Measurements from ENCODE around the gene PARVB. TPM values are rescaled to one million over a fixed set of nuclear protein-coding genes. Genes with fewer than 3 reads are reported as not detected.

The PARVB gene
- total and polyA plus RNA-seq, 2 experiments from 2014 or later: 10.2 to 11.2 TPM

- no peak for DNase-seq (ENCODE audit: low spot score)
- H3K4me2 ChIP-seq: no peak overlapping the region
- H3K27me3 ChIP-seq: no peaks in the 10 kb centered on the region
- no peaks in the 10 kb centered on the region for H3K4me1 ChIP-seq (ENCODE audit: insufficient read depth)
- H3K27ac ChIP-seq: no peak overlapping the region
- no peak overlapping the region for H2AFZ ChIP-seq
- H3K79me2 ChIP-seq: no peaks in the 10 kb centered on the region
- no peak overlapping the region for H3K4me3 ChIP-seq
- 76% methylated on average over 12 of the region's 12 CpGs for WGBS (ENCODE audit: low lambda C conversion rate, missing lambda C conversion rate)
- H4K20me1 ChIP-seq (ENCODE audit: insufficient read depth, poor library complexity, severe bottlenecking): no peaks in the 10 kb centered on the region
- TF ChIP-seq EZH2phosphoT487 (IDR thresholded peaks at IDR 0.05; ENCODE audit: low read depth, severe bottlenecking, unreplicated experiment): no peak
- TF ChIP-seq, protein P1, sequence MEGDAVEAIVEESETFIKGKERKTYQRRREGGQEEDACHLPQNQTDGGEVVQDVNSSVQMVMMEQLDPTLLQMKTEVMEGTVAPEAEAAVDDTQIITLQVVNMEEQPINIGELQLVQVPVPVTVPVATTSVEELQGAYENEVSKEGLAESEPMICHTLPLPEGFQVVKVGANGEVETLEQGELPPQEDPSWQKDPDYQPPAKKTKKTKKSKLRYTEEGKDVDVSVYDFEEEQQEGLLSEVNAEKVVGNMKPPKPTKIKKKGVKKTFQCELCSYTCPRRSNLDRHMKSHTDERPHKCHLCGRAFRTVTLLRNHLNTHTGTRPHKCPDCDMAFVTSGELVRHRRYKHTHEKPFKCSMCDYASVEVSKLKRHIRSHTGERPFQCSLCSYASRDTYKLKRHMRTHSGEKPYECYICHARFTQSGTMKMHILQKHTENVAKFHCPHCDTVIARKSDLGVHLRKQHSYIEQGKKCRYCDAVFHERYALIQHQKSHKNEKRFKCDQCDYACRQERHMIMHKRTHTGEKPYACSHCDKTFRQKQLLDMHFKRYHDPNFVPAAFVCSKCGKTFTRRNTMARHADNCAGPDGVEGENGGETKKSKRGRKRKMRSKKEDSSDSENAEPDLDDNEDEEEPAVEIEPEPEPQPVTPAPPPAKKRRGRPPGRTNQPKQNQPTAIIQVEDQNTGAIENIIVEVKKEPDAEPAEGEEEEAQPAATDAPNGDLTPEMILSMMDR (IDR thresholded peaks at IDR 0.05; ENCODE audit: poor library complexity): no peak
- no peak for TF ChIP-seq EZH2 (IDR thresholded peaks at IDR 0.05; ENCODE audit: borderline replicate concordance)
- H3K9me3 ChIP-seq (ENCODE audit: low read depth): no peaks in the 10 kb centered on the region
- no peaks in the 10 kb centered on the region for H3K9me2 ChIP-seq (replicated peaks; ENCODE audit: insufficient read depth)
- H3K36me3 ChIP-seq (replicated peaks; ENCODE audit: insufficient read depth, low read depth): no peaks in the 10 kb centered on the region
Observed at GRCh38 chr22:44118645-44119315, 94.7 kb downstream of the PARVB start.

DNA sequence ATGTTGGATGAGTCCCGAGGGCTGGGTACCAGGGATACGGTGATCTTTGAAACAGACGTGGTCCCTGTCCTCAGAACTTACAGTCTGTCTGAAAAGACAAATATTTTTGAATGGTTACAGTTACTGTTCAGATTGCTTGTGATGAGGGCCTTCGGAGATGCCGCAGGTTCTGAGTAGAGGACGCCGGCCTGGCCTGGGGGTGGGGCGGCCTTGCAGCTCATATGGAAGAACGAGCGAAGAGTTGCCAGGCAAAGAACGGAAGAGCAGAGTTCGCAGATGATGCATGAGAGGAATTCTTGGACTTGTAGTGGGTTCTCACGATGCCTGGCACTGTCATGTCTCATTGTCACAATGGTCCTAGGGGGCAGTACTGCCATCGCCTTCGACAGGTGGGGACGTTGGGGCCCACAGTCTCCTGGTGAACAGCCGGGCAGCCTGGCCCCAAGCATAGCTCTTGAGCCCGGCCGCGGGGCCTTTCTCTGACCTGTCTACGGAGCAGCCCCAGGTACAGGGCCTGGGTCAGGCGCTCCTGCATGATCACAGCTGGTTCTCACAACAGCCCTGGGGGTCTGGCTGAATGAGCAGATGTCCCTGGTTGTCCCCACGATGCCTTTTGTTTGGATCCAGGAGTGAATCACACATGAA lies 95.7 kb downstream of the PARVB start:
- DNase-seq (ENCODE audit: low spot score): no peak
- Histone ChIP-seq H2AFZ (no peak overlapping the region), H4K20me1 (ENCODE audit: insufficient read depth, poor library complexity, severe bottlenecking) (no peaks in the 10 kb centered on the region), H3K4me3 (no peak overlapping the region), H3K27me3 (no peaks in the 10 kb centered on the region), H3K4me1 (ENCODE audit: insufficient read depth) (no peaks in the 10 kb centered on the region), H3K27ac (no peak overlapping the region), H3K79me2 (no peaks in the 10 kb centered on the region), H3K9me3 (ENCODE audit: low read depth) (no peaks in the 10 kb centered on the region), H3K36me3 (replicated peaks; ENCODE audit: insufficient read depth, low read depth) (no peaks in the 10 kb centered on the region), H3K9me2 (replicated peaks; ENCODE audit: insufficient read depth) (no peaks in the 10 kb centered on the region), H3K4me2 (no peak overlapping the region)
- WGBS (ENCODE audit: low lambda C conversion rate, missing lambda C conversion rate): 89% methylated on average over 23 of the region's 23 CpGs
- TF ChIP-seq EZH2 (IDR thresholded peaks at IDR 0.05; ENCODE audit: borderline replicate concordance) (no peak), EZH2phosphoT487 (IDR thresholded peaks at IDR 0.05; ENCODE audit: low read depth, severe bottlenecking, unreplicated experiment) (no peak)
- TF ChIP-seq, protein P1 (IDR thresholded peaks at IDR 0.05; ENCODE audit: poor library complexity): no peak

DNA sequence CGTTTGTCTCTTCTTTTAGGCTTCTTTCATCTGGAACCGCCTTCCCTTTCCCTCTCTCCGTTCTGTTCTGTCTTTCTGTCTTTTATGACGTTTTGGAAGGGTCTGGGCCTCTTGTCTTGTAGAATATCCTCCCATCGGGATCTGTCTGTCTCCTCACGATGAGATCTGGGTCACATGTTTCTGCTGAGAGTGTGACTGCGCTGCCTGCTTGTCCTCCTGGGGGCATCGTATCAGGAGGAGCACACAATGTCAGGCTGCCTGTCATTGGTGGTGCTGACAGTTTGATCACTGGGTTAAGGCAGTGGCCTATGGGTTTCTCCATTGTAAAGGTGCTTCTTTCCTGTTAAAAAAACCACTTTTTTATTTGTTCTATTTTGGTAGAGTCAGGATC lies 96.2 kb downstream of the PARVB start:
- Histone ChIP-seq H3K4me3 (no peak overlapping the region), H3K27me3 (no peaks in the 10 kb centered on the region), H4K20me1 (ENCODE audit: insufficient read depth, poor library complexity, severe bottlenecking) (no peaks in the 10 kb centered on the region), H3K4me2 (no peak overlapping the region), H3K79me2 (no peaks in the 10 kb centered on the region), H3K36me3 (replicated peaks; ENCODE audit: insufficient read depth, low read depth) (no peaks in the 10 kb centered on the region), H3K4me1 (ENCODE audit: insufficient read depth) (no peaks in the 10 kb centered on the region), H3K9me2 (replicated peaks; ENCODE audit: insufficient read depth) (no peaks in the 10 kb centered on the region), H3K27ac (no peak overlapping the region), H3K9me3 (ENCODE audit: low read depth) (no peaks in the 10 kb centered on the region), H2AFZ (no peak overlapping the region)
- WGBS (ENCODE audit: low lambda C conversion rate, missing lambda C conversion rate): 90% methylated on average over 8 of the region's 8 CpGs
- TF ChIP-seq, protein P1 (IDR thresholded peaks at IDR 0.05; ENCODE audit: poor library complexity): no peak
- TF ChIP-seq EZH2phosphoT487 (IDR thresholded peaks at IDR 0.05; ENCODE audit: low read depth, severe bottlenecking, unreplicated experiment): no peak
- no peak for TF ChIP-seq EZH2 (IDR thresholded peaks at IDR 0.05; ENCODE audit: borderline replicate concordance)
- DNase-seq (ENCODE audit: low spot score): no peak
